ENCODE data around the gene MPL.
"Not testable (repeated sequence)": the region's sequence is repeated elsewhere in the genome, so short reads cannot be mapped to it uniquely, and the experiment has no call there.

The MPL gene

DNA sequence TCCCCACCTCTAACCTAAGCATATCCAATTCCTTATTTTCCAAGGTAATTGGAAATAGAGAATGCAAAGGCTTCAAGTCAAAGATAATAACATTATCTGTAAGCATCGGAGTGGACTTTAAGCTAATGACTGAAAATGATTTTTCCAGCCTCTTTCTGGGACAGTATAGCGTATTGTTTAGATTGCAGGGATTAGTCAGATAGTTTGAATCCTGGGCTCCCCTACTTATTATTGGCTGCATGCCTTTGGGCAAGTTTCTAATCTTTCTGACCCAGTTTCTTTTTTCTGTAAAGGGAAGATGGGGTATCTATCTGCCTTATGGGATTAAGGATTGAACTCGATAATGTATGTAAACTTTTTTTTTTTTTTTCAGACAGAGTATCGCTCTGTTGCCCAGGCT lies 19.6 kb downstream of the MPL start:
- no peak for DNase-seq (ENCODE audit: low spot score)

DNA sequence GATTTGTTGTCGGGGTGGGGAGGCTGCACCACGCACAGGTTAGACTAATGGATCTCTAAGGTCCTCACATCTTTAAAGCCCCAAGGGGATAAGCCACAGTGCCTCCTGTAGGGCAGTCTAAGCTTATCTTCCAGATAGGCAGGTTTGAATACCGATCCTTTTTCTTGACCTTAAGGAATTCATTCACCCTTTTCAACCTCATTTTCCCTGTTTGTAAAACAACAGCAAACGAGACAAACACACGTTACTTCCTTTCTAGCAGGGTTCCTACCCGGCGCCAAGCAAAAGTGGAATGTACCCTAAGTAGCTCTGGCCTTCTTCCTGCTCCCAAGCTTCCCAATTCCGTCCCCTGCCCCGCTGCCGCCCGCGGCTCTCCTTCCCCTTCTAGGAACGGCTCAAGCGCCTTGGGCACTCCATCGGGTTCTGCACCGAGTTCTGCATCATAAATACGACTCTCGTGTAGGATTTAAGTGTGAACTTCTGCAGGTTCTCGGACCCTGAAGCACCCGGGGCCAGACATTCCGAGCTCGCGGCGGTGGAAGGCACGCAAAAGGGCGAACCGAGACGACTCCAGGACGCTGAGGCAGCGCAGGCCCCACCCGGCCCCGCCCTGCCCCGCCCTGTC lies 20.6 kb downstream of the MPL start:
- peak; percentile 67 for DNase-seq (ENCODE audit: low spot score)

DNA sequence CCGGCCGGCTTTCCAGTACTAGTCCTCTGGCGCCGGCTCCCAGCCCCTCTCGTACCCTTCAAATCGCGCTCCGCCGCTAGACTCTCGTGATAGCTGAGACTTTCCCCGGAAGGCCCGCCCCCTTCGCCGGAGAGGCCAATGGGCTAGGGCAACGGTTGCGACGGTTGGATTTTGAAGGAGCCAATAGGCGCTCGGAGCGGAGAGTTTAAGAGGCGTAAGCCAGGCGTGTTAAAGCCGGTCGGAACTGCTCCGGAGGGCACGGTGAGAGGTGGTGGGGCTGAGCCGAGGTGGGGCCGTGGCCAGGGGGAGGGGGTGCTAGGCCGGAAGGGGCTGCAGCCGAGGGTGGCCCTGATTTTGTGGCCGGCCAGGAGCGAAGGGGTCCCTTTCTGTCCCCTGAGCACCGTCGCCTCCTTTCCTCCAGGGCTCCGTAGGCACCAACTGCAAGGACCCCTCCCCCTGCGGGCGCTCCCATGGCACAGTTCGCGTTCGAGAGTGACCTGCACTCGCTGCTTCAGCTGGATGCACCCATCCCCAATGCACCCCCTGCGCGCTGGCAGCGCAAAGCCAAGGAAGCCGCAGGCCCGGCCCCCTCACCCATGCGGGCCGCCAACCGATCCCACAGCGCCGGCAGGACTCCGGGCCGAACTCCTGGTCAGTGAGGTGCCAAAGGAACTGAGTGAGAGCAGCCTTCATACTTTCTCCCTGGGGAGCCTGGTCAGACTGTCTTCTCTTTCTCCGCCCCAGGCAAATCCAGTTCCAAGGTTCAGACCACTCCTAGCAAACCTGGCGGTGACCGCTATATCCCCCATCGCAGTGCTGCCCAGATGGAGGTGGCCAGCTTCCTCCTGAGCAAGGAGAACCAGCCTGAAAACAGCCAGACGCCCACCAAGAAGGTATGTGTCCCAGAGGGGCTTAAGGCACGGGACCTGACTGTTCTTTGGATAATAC lies 21.4 kb downstream of the MPL start, which contains the start of gene CDC20:
TSS of gene CDC20 (plus strand) at position 236 of the 948 bp plus-strand sequence. CDS start at position 471, 235 bp downstream.
- DNase-seq (ENCODE audit: low spot score): peak; percentile 98

DNA sequence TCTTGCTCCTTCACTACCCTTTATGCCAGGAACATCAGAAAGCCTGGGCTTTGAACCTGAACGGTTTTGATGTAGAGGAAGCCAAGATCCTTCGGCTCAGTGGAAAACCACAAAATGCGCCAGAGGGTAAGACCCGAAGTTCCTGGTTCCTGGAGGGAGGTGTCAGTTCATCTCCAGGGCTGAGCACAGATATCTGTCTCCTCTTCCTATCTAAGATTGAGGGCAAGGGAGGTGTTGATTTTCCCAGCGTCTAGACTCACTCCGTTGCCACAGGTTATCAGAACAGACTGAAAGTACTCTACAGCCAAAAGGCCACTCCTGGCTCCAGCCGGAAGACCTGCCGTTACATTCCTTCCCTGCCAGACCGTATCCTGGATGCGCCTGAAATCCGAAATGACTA lies 22.1 kb downstream of the MPL start:
- DNase-seq (ENCODE audit: low spot score): peak; percentile 61

DNA sequence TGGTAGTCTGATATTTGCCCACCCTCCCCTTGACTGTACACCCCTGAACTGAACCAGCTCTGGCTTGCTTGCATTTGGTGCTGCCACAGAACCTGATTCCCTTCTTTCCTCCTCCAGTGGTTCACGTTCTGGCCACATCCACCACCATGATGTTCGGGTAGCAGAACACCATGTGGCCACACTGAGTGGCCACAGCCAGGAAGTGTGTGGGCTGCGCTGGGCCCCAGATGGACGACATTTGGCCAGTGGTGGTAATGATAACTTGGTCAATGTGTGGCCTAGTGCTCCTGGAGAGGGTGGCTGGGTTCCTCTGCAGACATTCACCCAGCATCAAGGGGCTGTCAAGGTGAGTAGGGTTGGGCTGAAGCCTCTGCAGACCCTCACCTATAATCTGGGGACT lies 23.0 kb downstream of the MPL start:
- DNase-seq (ENCODE audit: low spot score): no peak

DNA sequence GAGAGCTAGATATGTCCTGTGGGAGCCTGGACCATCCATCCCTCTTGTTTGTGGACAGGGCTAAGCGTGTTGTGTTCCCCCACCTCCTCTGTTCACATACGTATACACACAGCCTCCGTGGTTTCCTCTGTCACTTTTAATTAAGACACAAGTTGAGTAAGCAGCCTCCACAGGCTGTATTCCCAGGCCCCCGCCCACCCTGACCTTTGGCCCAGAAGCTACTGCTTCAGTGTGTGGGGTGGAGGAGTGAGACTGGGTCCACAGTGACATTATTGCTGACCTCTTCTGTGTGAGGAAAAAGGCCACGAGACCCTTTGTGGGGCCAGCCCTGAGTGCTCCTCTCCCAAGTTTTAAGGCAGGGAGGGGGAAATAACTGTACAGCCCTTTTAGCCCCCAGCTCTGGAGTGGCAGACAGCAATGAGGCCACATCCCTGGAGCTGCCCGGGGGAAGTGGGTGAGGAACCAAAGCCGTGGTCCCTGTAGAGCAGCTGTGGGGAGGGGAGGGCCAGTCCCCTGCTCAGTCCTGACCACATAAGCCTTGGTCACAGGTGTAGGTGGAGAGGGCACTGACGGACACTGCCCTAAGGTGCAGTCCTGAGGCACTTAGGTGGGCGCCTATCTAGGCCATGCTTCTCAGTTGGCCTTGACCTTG lies 25.8 kb downstream of the MPL start:
- DNase-seq (ENCODE audit: low spot score): no peak

DNA sequence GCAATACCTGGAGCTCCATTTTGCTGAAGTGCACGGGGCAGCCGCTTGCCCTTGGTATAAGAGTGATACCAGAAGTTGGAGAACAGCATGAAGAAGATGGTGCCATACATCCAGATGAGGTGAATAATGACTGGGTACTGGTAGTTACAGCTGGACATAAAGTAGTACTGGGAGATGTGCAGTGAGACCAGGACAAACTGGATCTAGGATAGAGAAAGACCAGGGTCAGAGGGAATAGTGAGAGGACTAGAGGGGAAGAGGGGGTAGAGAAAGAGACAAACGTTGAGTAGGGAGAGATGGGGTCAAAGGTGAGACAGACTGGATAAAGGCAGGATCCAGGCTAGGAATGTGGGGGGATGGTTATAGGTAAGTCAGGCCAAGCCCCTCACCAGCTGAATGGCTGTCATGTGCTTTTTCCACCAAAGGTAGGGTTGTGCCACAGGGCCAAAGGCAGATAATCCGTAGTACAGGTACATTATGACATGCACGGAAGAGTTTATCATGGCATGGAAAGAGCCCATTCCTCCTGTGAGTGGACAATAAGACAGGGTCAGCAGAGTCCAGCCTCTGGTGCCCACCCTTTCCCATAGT lies 26.4 kb downstream of the MPL start:
- DNase-seq (ENCODE audit: low spot score): no peak

DNA sequence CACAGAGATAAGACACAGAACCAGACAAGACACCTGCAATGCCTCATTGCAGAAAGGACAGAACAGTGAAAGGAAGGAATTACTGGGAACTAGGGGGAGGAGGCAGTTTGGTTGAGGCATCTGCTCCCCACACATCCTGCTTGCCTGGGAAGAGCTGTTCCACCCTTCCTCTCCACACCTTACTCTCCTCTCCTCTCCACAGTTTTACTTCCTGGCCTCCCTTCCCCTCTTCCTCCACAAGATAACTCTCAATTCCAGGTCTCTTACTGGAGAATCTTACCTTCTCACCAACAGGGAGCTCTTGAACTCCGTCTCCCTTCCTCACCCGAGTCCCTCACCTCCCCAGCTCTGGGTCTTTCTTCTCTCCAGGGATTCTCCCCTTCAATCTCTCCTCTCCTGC lies 28.1 kb downstream of the MPL start:
- no peak for DNase-seq (ENCODE audit: low spot score)

DNA sequence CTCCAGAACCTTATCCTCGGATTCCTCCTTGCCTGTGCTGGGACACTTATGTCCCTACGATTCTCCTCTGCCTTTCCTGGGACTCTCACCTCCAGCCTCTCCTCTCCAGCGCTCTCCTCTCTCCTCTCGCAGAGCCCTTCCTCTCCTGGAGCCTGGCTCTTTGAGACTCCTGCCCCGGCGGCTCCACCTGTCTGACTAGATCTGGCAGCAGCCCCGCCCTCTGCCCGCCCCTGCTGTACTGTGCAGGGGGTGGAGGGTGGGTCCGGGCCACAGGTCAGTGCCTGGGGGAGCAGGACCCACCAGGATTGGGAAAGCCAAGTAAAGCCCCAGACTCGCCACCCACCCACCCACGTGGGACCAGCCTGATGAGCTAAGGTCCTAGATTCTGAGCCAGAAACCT lies 28.6 kb downstream of the MPL start:
- DNase-seq (ENCODE audit: low spot score): peak; percentile 71

DNA sequence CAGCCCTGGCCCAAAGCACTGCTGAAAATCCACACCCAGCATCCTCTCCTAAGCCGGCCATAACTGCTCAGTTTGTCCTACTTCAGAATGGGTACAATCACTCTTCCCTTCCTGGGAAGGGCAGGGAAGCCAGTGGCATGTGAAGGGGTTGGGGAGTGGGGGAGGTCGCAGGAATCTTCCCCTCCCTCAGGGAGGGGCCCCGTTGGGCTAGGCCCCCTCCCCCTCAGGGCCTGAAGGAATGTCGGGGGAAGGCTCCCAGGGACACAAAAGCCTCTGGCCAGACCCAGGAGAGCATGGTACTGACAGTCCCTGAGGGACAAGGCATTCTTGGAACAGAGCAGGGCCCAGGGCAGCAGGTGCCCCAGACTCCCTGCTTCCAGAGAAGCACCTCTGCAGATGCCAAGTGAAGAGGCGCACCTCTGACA lies 29.0 kb downstream of the MPL start:
- peak; percentile 68 for DNase-seq (ENCODE audit: low spot score)

DNA sequence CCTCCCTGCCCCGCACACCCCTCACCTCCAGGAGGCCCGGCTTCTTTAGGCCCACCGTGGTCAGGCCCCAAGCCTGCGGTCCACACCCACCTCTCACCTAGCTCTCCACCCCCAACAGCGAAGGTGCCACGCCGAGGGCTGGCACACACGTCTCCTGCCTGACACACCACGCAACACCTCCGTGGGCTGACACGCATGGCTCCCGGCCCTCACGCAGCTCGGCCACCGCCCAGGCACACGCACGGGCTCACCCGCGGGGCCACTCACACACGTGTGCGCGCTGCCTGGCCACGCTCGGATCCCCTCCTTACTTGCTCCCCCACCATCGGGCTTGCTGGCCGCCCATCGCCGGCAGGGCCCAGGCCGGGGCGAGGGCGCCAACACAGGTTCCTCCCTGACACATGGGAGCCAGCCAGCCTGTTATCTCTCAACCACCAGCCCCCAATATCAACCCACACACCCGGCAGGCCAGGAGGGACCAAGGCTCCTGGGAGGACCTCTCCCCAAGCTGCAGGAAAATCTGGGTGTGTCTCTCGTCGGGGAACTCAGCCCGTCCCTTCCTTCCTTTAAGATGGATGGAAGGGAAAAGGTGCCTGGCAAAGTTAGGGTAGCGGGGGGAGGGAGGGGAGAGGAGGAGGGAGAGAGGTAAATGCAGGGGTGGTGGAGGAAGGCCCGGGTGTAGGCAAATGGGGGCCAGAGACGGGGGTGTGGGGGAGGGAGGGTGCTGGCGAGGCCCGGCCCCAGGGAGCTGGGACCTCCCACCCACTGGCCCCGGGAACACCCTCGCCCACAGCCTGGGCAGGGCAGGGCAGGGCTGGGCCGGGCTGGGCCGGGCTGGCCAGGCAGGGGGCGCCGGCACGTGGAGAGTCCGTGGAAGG lies 29.6 kb downstream of the MPL start:
- peak; percentile 46 for DNase-seq (ENCODE audit: low spot score)

DNA sequence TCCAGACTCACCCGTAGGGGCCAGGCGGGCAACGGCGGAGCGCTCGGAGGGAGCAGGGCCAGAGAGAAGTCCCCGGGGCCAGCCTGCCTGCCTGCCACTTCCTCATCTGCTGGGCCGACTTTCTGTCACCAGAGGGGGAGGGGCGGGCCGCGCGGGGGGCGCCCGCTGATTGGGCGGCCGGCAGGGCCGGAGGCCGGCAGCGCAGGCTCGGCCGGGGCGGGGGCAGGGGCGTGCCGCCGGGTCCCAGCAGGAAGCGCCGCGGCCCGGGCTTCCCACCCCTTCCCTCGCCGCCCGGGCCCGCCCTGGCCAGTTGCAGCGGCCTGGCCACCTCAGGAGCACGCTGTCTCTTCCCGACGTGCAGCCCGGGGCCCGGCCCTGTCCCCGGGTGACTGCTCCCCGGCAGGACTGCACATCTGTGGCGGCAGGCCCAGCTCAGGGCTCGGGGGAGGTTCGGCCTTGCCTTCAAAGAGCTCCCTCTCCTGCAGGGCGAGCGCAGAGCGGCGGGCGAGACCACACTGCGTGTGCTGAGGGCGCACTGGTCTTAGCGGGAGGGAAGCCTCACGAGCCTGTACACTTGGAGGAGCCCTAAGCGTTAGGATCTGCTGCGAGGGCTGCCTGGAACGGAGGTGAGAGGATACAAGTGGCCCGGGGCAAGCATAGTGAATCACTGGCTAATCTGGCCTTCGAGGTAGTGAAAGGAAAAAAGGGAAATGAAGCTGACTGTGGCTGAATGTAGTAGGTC lies 30.5 kb downstream of the MPL start, which contains the start of gene ELOVL1:
TSS of gene ELOVL1 (minus strand) at position 108 of the 742 bp plus-strand sequence. CDS start 2,402 bp downstream, outside the sequence.
- peak; percentile 93 for DNase-seq (ENCODE audit: low spot score)

DNA sequence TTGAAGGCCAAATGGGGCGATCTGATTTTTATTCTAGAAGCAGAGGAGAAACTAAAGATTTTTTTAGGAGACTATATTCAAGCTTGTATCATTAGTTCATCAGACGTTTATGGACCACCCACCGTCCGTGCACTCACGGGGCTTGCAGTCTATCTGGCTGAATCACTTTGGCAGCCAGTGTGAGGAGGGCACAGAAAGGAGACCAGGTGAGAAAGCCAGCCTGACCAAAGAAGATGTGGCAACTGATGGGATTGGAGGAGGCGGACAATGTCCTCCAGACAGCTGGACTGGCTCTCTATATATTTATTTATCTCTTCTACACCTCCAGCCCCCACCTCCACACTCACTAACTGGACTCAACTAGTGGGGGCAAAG lies 31.0 kb downstream of the MPL start:
- DNase-seq (ENCODE audit: low spot score): peak; percentile 58

DNA sequence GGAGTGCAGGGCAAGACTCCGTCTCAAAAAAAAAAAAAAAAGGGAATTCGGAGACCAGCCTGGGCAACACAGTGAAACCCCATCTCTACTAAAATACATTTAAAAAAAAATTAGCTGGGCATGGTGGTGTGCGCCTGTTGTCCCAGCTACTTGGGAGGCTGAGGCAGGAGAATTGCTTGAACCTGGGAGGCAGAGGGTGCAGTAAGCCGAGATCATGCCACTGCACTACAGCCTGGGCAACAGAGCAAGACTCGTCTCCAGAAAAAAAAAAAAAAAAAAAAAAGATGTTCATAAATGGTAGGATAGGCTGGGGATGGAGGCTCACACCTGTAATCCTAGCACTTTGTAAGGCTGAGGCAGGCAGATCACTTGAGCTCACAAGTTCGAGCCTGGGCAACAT lies 32.2 kb downstream of the MPL start:
- not testable (repeated sequence) for DNase-seq (ENCODE audit: low spot score)

DNA sequence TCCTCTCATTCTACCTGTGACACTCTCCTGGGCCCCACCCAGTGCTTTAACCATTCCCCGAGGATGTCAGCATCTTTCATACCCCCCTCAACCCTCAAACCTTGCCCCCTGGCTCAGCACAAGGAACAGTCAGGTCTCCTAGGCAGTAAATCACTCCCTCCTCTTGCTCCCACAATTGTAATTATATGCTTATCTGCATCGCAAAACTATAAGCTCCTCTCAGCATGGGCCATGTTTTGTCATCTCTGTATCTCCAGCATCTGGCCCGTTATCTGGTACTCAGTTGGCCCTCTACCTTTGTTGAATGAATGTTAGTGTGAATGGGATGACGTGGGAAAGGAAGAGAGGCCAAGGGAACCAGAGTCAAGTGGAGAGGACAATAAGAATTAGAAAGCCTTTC lies 32.9 kb downstream of the MPL start:
- no peak for DNase-seq (ENCODE audit: low spot score)

DNA sequence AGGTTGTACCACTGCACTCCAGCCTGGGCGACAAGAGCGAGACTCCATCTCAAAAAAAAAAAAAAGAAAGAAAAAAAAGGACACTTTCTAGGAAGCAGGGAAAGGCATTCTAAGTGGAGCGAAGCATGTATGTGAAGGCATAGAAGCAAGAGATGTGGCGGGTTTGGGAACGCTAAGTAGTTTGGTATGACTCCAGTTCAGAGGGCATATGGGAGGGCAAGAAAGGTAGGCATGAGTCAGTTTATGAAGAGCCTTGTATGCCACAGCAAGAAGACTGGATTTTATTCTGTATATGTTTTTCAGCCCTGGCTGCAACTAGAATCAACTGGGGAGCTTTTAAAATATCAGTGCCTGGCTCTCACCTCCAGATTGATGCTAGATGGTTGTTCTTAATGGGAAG lies 34.6 kb downstream of the MPL start:
- DNase-seq (ENCODE audit: low spot score): peak; percentile 70

DNA sequence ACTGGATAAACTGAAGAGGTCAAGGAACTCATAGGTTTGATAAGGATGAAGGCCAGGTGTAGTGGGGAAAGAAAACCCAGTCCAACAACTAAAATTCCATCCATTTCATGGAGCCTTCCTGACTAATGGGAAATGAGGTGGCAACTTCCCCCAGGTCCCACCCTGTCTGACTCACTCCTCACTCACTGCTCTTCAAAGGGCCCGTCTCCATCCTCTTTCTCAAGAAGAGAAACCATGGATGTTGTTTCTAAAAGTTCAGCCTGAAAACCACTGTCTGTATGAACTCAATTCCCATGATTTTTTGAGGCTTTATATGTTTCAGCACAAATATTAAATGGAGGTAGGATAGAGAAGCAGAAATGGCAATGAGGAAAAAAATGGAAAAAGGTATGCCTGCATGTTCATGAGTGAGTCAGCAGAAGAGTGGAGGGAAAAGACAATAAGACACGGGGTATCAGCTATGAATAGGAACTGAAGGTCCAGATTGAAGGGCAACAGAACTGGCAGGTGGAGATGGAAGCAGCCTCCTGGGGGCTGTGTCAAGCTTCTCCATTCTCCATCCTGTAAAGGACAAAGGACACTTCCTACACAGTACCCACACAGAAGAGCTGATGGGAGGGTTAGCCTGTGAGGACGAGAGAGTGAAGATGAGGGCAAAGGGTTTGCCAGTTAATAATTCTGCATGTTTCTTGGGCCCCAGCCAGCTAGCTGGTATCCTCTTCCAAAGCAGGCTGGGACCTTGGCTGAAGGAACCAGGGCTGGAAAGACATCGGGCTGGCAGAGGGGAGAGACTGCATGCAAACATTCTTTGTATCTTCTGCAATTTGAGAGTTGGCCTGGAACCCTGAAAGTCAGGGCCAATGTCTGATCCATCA lies 35.7 kb downstream of the MPL start:
- DNase-seq (ENCODE audit: low spot score): peak; percentile 84

DNA sequence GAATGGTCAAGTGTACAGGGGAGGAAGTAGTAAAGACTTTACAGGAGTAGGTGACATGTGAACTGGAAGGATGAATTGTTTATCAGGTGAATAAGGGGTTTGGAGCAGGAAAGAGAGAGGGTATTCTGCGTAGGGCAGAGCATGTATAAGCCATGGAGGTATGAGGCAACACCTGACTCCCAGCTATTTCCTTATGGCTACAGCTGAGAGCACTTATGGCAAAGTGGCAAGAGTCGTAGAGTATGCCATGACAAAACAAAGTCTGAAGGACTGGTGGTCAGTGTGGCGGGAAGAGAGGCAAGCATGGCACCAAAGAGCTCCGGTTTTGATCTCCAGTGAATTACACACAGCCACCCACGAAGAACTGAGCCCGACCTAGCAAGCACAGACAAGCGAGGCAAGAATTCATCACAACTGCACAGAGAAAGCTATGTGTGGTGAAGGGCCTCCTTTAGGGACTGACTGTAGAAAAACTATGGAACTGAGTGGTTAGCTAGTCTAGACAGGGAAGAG lies 39.2 kb downstream of the MPL start:
- DNase-seq (ENCODE audit: low spot score): no peak

DNA sequence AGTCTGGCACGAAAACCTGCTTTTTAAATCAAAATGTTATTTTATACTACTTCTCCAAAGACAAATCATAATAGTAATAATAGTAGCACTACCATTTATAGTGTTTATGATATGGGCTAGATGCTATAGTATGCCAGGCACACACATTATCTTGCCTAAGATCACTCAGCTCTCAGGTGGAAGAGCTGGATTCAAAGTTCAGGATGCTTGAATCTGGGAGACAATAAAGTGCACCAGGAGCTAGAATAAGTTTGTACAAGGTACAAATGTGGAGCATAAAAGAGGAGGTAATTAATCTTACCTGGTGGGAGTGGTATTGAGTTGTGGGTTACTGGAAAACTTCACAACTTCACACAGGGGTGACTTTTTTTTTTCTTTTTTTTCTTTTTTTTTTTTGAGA lies 40.2 kb downstream of the MPL start:
- no peak for DNase-seq (ENCODE audit: low spot score)
